Measurements from ENCODE around the gene CRTC1.
A peak's percentile ranks its signal among the peaks of the same experiment; 100 is the strongest.

DNA sequence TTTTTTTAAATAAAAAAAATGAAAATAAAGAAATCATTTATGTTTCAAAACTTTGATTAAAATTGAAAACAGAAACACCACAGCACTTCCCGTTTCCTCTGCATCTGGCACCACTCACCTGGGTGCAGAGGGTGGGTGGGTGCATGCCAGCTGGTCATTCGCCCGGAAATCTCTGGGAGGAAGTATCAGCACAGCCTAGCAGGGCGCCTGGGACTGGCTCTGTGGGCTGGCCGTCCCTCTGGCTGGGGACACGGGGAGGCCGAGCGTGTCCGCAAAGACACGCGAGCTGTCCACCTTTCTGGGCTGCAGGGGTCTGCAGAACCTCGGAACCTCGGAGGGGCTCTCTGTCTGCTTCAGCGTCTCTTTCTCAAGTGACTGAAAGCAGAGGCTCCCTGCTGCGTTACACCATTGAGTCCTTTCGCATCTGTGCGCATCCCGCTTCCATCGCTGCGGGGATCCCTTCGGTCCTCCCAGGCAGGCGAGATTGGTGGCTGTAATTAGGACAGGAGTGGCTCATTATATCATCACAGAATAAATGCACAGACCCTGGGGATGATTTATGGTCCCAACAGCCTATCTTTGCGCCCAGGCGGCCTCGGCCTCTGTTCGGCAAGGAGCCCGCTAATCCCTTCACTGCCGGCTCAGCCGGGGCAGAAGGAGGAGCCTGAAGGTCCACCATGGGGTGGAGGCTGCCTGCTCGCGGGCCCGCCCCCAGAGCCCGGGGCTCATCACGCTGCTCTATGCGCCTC is 17.2 kb downstream of the CRTC1 start:
- no peak for TF ChIP-seq SP1 (IDR thresholded peaks at IDR 0.05)
- TF ChIP-seq TARDBP (IDR thresholded peaks at IDR 0.05), result no peak
- no peak for TF ChIP-seq ZNF384 (IDR thresholded peaks at IDR 0.05)
- no peak for TF ChIP-seq BHLHE40 (IDR thresholded peaks at IDR 0.05; ENCODE audit: borderline replicate concordance)
- TF ChIP-seq CTBP1 (IDR thresholded peaks at IDR 0.05; ENCODE audit: borderline replicate concordance), result peak; percentile 53; the same call in 1 of the 2 replicates
- no peak for TF ChIP-seq NFRKB (IDR thresholded peaks at IDR 0.05)
- TF ChIP-seq PKNOX1 (IDR thresholded peaks at IDR 0.05), result peak; percentile 94
- no peak for TF ChIP-seq FOXA1 (IDR thresholded peaks at IDR 0.05)
- no peak for TF ChIP-seq L3MBTL2 (conservative IDR thresholded peaks at IDR 0.05)
- TF ChIP-seq ARNT (IDR thresholded peaks at IDR 0.05), result no peak
- TF ChIP-seq ELF4 (IDR thresholded peaks at IDR 0.05), result no peak
- TF ChIP-seq FOXM1 (IDR thresholded peaks at IDR 0.05; ENCODE audit: borderline replicate concordance), result no peak
- TF ChIP-seq HDGF (IDR thresholded peaks at IDR 0.05; ENCODE audit: borderline replicate concordance), result no peak
